PFSK-1 (cell line): ENCODE measurements around the gene VSIG1.

ENCODE experiments used
- FOXP2 ChIP-seq: optimal IDR thresholded peaks from 2 replicates; pipeline ENCODE3; 2011; ENCODE audit warnings: borderline replicate concordance, control low read depth, inconsistent platforms; ENCODE audit not compliant: insufficient read depth; ENCODE audit errors: extremely low read length, extremely low read depth
- POLR2AphosphoS5 ChIP-seq: IDR thresholded peaks from 2 replicates; pipeline ENCODE4 v1.6.1; 2012; ENCODE audit warnings: low read depth, mild to moderate bottlenecking, control low read depth, low read length, moderate library complexity
- SIN3A ChIP-seq: IDR thresholded peaks from 2 replicates; pipeline ENCODE4 v1.6.1; 2012; ENCODE audit warnings: mild to moderate bottlenecking, low read length, moderate library complexity, borderline replicate concordance; ENCODE audit not compliant: insufficient read depth
- TAF1 ChIP-seq: IDR thresholded peaks from 2 replicates; pipeline ENCODE4 v1.6.1; 2012; ENCODE audit warnings: low read length, control low read depth, borderline replicate concordance; ENCODE audit not compliant: insufficient read depth
- TF ChIP-seq, protein P1 (sequence below), 2 experiments: IDR thresholded peaks; 2 replicates each; pipeline versions ENCODE4 v1.6.1 to v1.8.0; 2011 to 2012; ENCODE audit warnings: low read depth in 2 of 2, low read length in 2 of 2, control low read depth in 1 of 2, inconsistent platforms in 1 of 2, mild to moderate bottlenecking in 1 of 2, moderate library complexity in 1 of 2; ENCODE audit not compliant: insufficient read depth in 1 of 2

DNA sequence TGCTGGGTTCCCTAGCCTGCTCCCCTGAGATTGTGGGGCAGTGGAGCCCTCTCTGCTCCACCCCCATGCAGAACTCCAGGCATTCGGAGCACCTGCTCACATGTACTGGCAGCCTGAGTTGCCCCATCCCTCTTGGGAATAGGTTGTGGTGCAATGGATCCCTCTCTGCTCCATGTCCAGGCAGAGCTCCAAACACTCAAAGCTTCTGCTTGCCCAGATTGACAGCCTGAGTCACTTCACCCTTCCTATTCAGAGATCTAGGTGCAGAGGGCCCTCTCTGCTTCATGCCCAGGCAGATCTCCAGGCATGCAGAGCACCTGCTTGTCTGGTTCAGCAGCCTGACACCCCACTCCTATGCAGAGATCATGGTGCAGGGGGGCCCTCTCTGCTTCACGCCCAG, 44.1 kb upstream of the VSIG1 start:
- TF ChIP-seq, protein P1, sequence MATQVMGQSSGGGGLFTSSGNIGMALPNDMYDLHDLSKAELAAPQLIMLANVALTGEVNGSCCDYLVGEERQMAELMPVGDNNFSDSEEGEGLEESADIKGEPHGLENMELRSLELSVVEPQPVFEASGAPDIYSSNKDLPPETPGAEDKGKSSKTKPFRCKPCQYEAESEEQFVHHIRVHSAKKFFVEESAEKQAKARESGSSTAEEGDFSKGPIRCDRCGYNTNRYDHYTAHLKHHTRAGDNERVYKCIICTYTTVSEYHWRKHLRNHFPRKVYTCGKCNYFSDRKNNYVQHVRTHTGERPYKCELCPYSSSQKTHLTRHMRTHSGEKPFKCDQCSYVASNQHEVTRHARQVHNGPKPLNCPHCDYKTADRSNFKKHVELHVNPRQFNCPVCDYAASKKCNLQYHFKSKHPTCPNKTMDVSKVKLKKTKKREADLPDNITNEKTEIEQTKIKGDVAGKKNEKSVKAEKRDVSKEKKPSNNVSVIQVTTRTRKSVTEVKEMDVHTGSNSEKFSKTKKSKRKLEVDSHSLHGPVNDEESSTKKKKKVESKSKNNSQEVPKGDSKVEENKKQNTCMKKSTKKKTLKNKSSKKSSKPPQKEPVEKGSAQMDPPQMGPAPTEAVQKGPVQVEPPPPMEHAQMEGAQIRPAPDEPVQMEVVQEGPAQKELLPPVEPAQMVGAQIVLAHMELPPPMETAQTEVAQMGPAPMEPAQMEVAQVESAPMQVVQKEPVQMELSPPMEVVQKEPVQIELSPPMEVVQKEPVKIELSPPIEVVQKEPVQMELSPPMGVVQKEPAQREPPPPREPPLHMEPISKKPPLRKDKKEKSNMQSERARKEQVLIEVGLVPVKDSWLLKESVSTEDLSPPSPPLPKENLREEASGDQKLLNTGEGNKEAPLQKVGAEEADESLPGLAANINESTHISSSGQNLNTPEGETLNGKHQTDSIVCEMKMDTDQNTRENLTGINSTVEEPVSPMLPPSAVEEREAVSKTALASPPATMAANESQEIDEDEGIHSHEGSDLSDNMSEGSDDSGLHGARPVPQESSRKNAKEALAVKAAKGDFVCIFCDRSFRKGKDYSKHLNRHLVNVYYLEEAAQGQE (IDR thresholded peaks at IDR 0.05; ENCODE audit: insufficient read depth in 1 of 2, low read depth in 2 of 2, low read length in 2 of 2), result no peak
- TF ChIP-seq TAF1 (no peak), POLR2AphosphoS5 (no peak), SIN3A (no peak), FOXP2 (no peak)
